HEK293 (cell line): Measurements from ENCODE around the gene COA6.

ENCODE experiments used
- CTCF ChIA-PET: fragments of 350-600 bp; formaldehyde crosslinking; extraction: SDS; loops from one replicate; lab custom pipeline; 2021; ENCODE audit warnings: antibody characterized with exemption; lab: Yijun Ruan, JAX
- POLR2A ChIA-PET: fragments of 300-600 bp; formaldehyde crosslinking; extraction: SDS; loops from one replicate; lab custom pipeline; 2020; ENCODE audit warnings: antibody characterized with exemption, inconsistent platforms; lab: Yijun Ruan, JAX
- H3K27ac ChIP-seq: fragments of 200-500 bp; sonication (Bioruptor generic); 2 replicates; pipeline ENCODE4 v1.5.1; 2014; ENCODE audit warnings: low read depth, low read length, control low read depth, inconsistent platforms; ENCODE audit errors: extremely low read depth
- H3K36me3 ChIP-seq, 2 experiments: fragments of 200-500 bp in 1 of 2; sonication (Bioruptor generic) in 1 of 2; 1 replicate in 1 of 2; 2 replicates in 1 of 2; pipeline ENCODE4 v1.5.1; 2014 to 2017; ENCODE audit warnings: inconsistent platforms in 2 of 2, low read length in 2 of 2; ENCODE audit not compliant: control insufficient read depth in 2 of 2, insufficient read depth in 1 of 2
- H3K4me1 ChIP-seq: fragments of 200-500 bp; sonication (Bioruptor generic); 2 replicates; pipeline ENCODE4 v1.5.1; 2014; ENCODE audit warnings: mild to moderate bottlenecking, low read length, inconsistent platforms; ENCODE audit not compliant: control insufficient read depth, insufficient read depth
- H3K4me3 ChIP-seq: 2 replicates; pipeline ENCODE4 v1.5.1; 2011; ENCODE audit warnings: low read depth, mild to moderate bottlenecking, control low read depth, low read length, moderate library complexity
- H3K9me3 ChIP-seq: fragments of 200-500 bp; sonication (Bioruptor generic); 2 replicates; pipeline ENCODE4 v1.5.1; 2014; ENCODE audit warnings: low read depth, low read length, inconsistent platforms; ENCODE audit not compliant: control insufficient read depth, insufficient read depth
- BCL11B ChIP-seq: fragments of 450-650 bp; formaldehyde crosslinking; IDR thresholded peaks from 2 replicates; pipeline ENCODE4 v1.5.1; 2016; ENCODE audit warnings: low read depth, missing biosample characterization, missing genetic modification characterization
- HIC1 ChIP-seq: fragments of 450-650 bp; formaldehyde crosslinking; IDR thresholded peaks from 2 replicates; pipeline ENCODE4 v1.5.1; 2016; ENCODE audit warnings: missing biosample characterization, missing genetic modification characterization
- INSM2 ChIP-seq: fragments of 450-650 bp; formaldehyde crosslinking; IDR thresholded peaks from 2 replicates; pipeline ENCODE4 v1.5.1; 2016; ENCODE audit warnings: missing biosample characterization, missing genetic modification characterization
- KLF8 ChIP-seq: fragments of 450-650 bp; formaldehyde crosslinking; IDR thresholded peaks from 2 replicates; pipeline ENCODE4 v1.5.1; 2016; ENCODE audit warnings: missing biosample characterization, missing genetic modification characterization
- REPIN1 ChIP-seq: fragments of 450-650 bp; formaldehyde crosslinking; IDR thresholded peaks from 2 replicates; pipeline ENCODE4 v1.5.1; 2017; ENCODE audit warnings: missing biosample characterization, missing genetic modification characterization, low read depth
- REST ChIP-seq: fragments of 450-650 bp; formaldehyde crosslinking; IDR thresholded peaks from 2 replicates; pipeline ENCODE4 v1.5.1; 2016; ENCODE audit warnings: missing biosample characterization, missing genetic modification characterization
- SCRT1 ChIP-seq: fragments of 450-650 bp; formaldehyde crosslinking; IDR thresholded peaks from 2 replicates; pipeline ENCODE4 v1.5.1; 2016; ENCODE audit warnings: missing biosample characterization, missing genetic modification characterization, borderline replicate concordance
- TRIM28 ChIP-seq: IDR thresholded peaks from 2 replicates; pipeline ENCODE4 v1.6.1; 2011; ENCODE audit warnings: low read length, control low read depth, borderline replicate concordance
- YY1 ChIP-seq: fragments of 450-650 bp; formaldehyde crosslinking; IDR thresholded peaks from 2 replicates; pipeline ENCODE4 v1.5.1; 2018; ENCODE audit warnings: missing biosample characterization, missing genetic modification characterization
- ZBTB10 ChIP-seq: fragments of 450-650 bp; formaldehyde crosslinking; IDR thresholded peaks from 2 replicates; pipeline ENCODE4 v1.5.1; 2016; ENCODE audit warnings: missing biosample characterization, missing genetic modification characterization
- ZFP69B ChIP-seq: fragments of 450-650 bp; formaldehyde crosslinking; IDR thresholded peaks from 2 replicates; pipeline ENCODE4 v1.5.1; 2016; ENCODE audit warnings: missing biosample characterization, missing genetic modification characterization
- ZIC2 ChIP-seq: fragments of 450-650 bp; formaldehyde crosslinking; IDR thresholded peaks from 2 replicates; pipeline ENCODE4 v1.5.1; 2016; ENCODE audit warnings: missing biosample characterization, missing genetic modification characterization
- ZNF133 ChIP-seq: fragments of 450-650 bp; formaldehyde crosslinking; IDR thresholded peaks from 2 replicates; pipeline ENCODE4 v1.5.1; 2016; ENCODE audit warnings: missing biosample characterization, missing genetic modification characterization
- ZNF138 ChIP-seq: fragments of 450-650 bp; formaldehyde crosslinking; IDR thresholded peaks from 2 replicates; pipeline ENCODE4 v1.5.1; 2016; ENCODE audit warnings: missing biosample characterization, missing genetic modification characterization, borderline replicate concordance
- ZNF169 ChIP-seq: fragments of 450-650 bp; formaldehyde crosslinking; IDR thresholded peaks from 2 replicates; pipeline ENCODE4 v1.5.1; 2016; ENCODE audit warnings: missing biosample characterization, missing genetic modification characterization
- ZNF19 ChIP-seq: fragments of 450-650 bp; formaldehyde crosslinking; IDR thresholded peaks from 2 replicates; pipeline ENCODE4; 2016; ENCODE audit warnings: missing biosample characterization, missing genetic modification characterization, low read depth
- ZNF350 ChIP-seq: fragments of 450-650 bp; formaldehyde crosslinking; IDR thresholded peaks from 2 replicates; pipeline ENCODE4 v1.5.0; 2017; ENCODE audit warnings: missing biosample characterization, mild to moderate bottlenecking, missing genetic modification characterization
- ZNF398 ChIP-seq: fragments of 450-650 bp; formaldehyde crosslinking; IDR thresholded peaks from 2 replicates; pipeline ENCODE4 v1.5.1; 2017; ENCODE audit warnings: missing biosample characterization, missing genetic modification characterization
- ZNF48 ChIP-seq: fragments of 450-650 bp; formaldehyde crosslinking; IDR thresholded peaks from 2 replicates; pipeline ENCODE4 v1.5.1; 2016; ENCODE audit warnings: missing biosample characterization, missing genetic modification characterization
- ZNF623 ChIP-seq: fragments of 450-650 bp; formaldehyde crosslinking; IDR thresholded peaks from 2 replicates; pipeline ENCODE4 v1.5.1; 2016; ENCODE audit warnings: missing biosample characterization, missing genetic modification characterization
- ZXDB ChIP-seq: fragments of 450-650 bp; formaldehyde crosslinking; IDR thresholded peaks from 2 replicates; pipeline ENCODE4 v1.5.1; 2016; ENCODE audit warnings: missing biosample characterization, missing genetic modification characterization

COA6 gene

GRCh38 chr1:234395297-234395696 lies 22.0 kb downstream of the COA6 start:
- Histone ChIP-seq H3K27ac (no peak overlapping the region), H3K9me3 (no peaks in the 10 kb centered on the region), H3K4me1 (no peaks in the 10 kb centered on the region), H3K36me3 (peaks cover 24 to 30% of the 10 kb centered on the region in 2 experiments), H3K4me3 (no peak overlapping the region)
- CTCF ChIA-PET = interaction anchor here (0.6 to 1.1 kb wide), 5 partner anchors 12 to 281 kb away, joined by 3 read pairs; no protein-coding TSS in a partner anchor
- TF ChIP-seq REST (tag by site-specific recombination) (no peak), INSM2 (tag by site-specific recombination) (no peak)
- POLR2A ChIA-PET = no interaction called here

- TF ChIP-seq ZNF133 (tag by site-specific recombination) = no peak
- TF ChIP-seq BCL11B (tag by site-specific recombination) = no peak
- TF ChIP-seq ZNF398 = no peak
- TF ChIP-seq ZNF169 (tag by site-specific recombination) = no peak
- no peak for TF ChIP-seq ZNF48
- TF ChIP-seq ZFP69B (tag by site-specific recombination) = no peak
- no peak for TF ChIP-seq KLF8 (tag by site-specific recombination)
- no peak for TF ChIP-seq ZNF350 (tag by site-specific recombination)
- TF ChIP-seq ZXDB (tag by site-specific recombination) = no peak
- TF ChIP-seq ZNF19 (tag by site-specific recombination) = no peak
- TF ChIP-seq TRIM28 = no peak
- ChIA-PET CTCF (interaction anchor here (0.8 to 1.1 kb wide), 3 partner anchors 12 to 282 kb away, joined by 3 read pairs; no protein-coding TSS in a partner anchor), POLR2A (no interaction called here)
These were observed 22.8 kb downstream of the COA6 start for GRCh38 chr1:234396092-234396491.

GRCh38 chr1:234396871-234397270 lies 23.6 kb downstream of the COA6 start:
- CTCF ChIA-PET = no interaction called here
- POLR2A ChIA-PET = no interaction called here
- H3K27ac ChIP-seq = no peak overlapping the region
- no peak overlapping the region for H3K4me3 ChIP-seq
- no peaks in the 10 kb centered on the region for H3K9me3 ChIP-seq
- H3K4me1 ChIP-seq = no peaks in the 10 kb centered on the region
- H3K36me3 ChIP-seq = peaks cover 20 to 21% of the 10 kb centered on the region in 2 experiments
- no peak for TF ChIP-seq SCRT1 (tag by site-specific recombination)
- TF ChIP-seq ZNF48 = no peak
- TF ChIP-seq ZNF623 (tag by site-specific recombination) = no peak
- no peak for TF ChIP-seq REPIN1 (tag by site-specific recombination)
- TF ChIP-seq ZBTB10 = no peak
- TF ChIP-seq HIC1 (tag by site-specific recombination) = no peak
- no peak for TF ChIP-seq ZNF138 (tag by site-specific recombination)
- no peak for TF ChIP-seq YY1 (tag by site-specific recombination)
- no peak for TF ChIP-seq ZIC2

More at GRCh38 chr1:234396092-234396491, 22.8 kb downstream of the COA6 start:
- no peaks in the 10 kb centered on the region for H3K4me1 ChIP-seq
- no peaks in the 10 kb centered on the region for H3K9me3 ChIP-seq
- peaks cover 26% of the 10 kb centered on the region in 2 experiments for H3K36me3 ChIP-seq
- no peak overlapping the region for H3K4me3 ChIP-seq
- no peak overlapping the region for H3K27ac ChIP-seq
